Mesendoderm (in vitro differentiated cells): ENCODE measurements around the gene SPAG8.

Experiments
- DNase-seq: peaks from one replicate; pipeline ENCODE4 v3.0.0; 2013
- H2AK5ac ChIP-seq: 2 replicates; pipeline ENCODE4 v1.6.1; 2013; ENCODE audit warnings: low read length, inconsistent platforms
- H2BK120ac ChIP-seq: 2 replicates; pipeline ENCODE4 v1.6.1; 2013; ENCODE audit warnings: low read depth, mild to moderate bottlenecking, low read length, moderate library complexity, mixed read lengths
- H2BK15ac ChIP-seq: replicated peaks from 2 replicates; pipeline ENCODE4 v1.6.1; 2013; ENCODE audit warnings: low read depth, mild to moderate bottlenecking, moderate library complexity
- H2BK5ac ChIP-seq: 2 replicates; pipeline ENCODE4 v1.6.1; 2013; ENCODE audit warnings: low read length, inconsistent platforms
- H3K18ac ChIP-seq: 2 replicates; pipeline ENCODE4 v1.6.1; 2013; ENCODE audit warnings: mild to moderate bottlenecking, low read length, mixed read lengths
- H3K23ac ChIP-seq: one replicate; pipeline ENCODE4 v1.6.1; 2013; ENCODE audit warnings: low read length
- H3K27ac ChIP-seq: 2 replicates; pipeline ENCODE4 v1.5.1; 2013; ENCODE audit warnings: low read depth, mild to moderate bottlenecking, inconsistent platforms, low read length, moderate library complexity
- H3K27me3 ChIP-seq: 2 replicates; pipeline ENCODE4 v1.6.1; 2013; ENCODE audit warnings: low read length, control low read depth, mild to moderate bottlenecking, inconsistent platforms; ENCODE audit not compliant: insufficient read depth, poor library complexity
- H3K36me3 ChIP-seq: 2 replicates; pipeline ENCODE4 v1.6.1; 2013; ENCODE audit warnings: low read length, inconsistent platforms; ENCODE audit not compliant: control insufficient read depth, insufficient read depth
- H3K4ac ChIP-seq: one replicate; pipeline ENCODE4 v1.6.1; 2013; ENCODE audit warnings: low read depth, mild to moderate bottlenecking, low read length, moderate library complexity
- H3K4me1 ChIP-seq: 2 replicates; pipeline ENCODE4 v1.6.1; 2013; ENCODE audit warnings: low read depth, low read length, inconsistent platforms; ENCODE audit not compliant: control insufficient read depth
- H3K4me2 ChIP-seq: 2 replicates; pipeline ENCODE4 v1.6.1; 2013; ENCODE audit warnings: low read length
- H3K4me3 ChIP-seq: 2 replicates; pipeline ENCODE4 v1.5.1; 2013; ENCODE audit warnings: mild to moderate bottlenecking, low read length
- H3K56ac ChIP-seq: one replicate; pipeline ENCODE4 v1.6.1; 2013; ENCODE audit warnings: low read length
- H3K79me1 ChIP-seq: 2 replicates; pipeline ENCODE4 v1.6.1; 2013; ENCODE audit warnings: low read length, inconsistent platforms
- H3K79me2 ChIP-seq: 2 replicates; pipeline ENCODE4 v1.6.1; 2013; ENCODE audit warnings: mild to moderate bottlenecking, low read length; ENCODE audit not compliant: control insufficient read depth, insufficient read depth
- H3K9ac ChIP-seq: 2 replicates; pipeline ENCODE4 v1.6.1; 2013; ENCODE audit warnings: low read length, inconsistent platforms
- H4K5ac ChIP-seq: one replicate; pipeline ENCODE4 v1.6.1; 2013; ENCODE audit warnings: low read length
- H4K8ac ChIP-seq: one replicate; pipeline ENCODE4 v1.6.1; 2013; ENCODE audit warnings: low read depth, mild to moderate bottlenecking, control low read depth, low read length, moderate library complexity
- WGBS: extraction: QIAGEN DNeasy Blood & Tissue Kit; methylation state at CpG from one replicate; pipeline ENCODE4 v1.1.7; 2013; ENCODE audit warnings: low lambda C conversion rate, missing lambda C conversion rate; ENCODE audit not compliant: insufficient coverage; ENCODE audit errors: extremely low coverage; 5-methylcytosine and 5-hydroxymethylcytosine counted together

The SPAG8 gene

GRCh38 chr9:35847792-35848572, 35.9 kb upstream of the SPAG8 start:
- no peak overlapping the region for H2BK120ac ChIP-seq
- no peak overlapping the region for H3K4me3 ChIP-seq
- no peak overlapping the region for H3K4me2 ChIP-seq
- H3K79me2 ChIP-seq = no peaks in the 10 kb centered on the region
- no peak for DNase-seq
- no peak overlapping the region for H3K27ac ChIP-seq
- H2BK5ac ChIP-seq = no peak overlapping the region
- WGBS = no CpG with 5 or more reads among the region's 4 CpGs
- no peak overlapping the region for H2AK5ac ChIP-seq
- H3K9ac ChIP-seq = no peak overlapping the region
- H3K18ac ChIP-seq = no peak overlapping the region
- no peak overlapping the region for H4K5ac ChIP-seq
- H3K36me3 ChIP-seq = no peaks in the 10 kb centered on the region
- no peak overlapping the region for H4K8ac ChIP-seq
- no peak overlapping the region for H3K56ac ChIP-seq
- peaks cover 4% of the 10 kb centered on the region for H3K4me1 ChIP-seq
- H3K79me1 ChIP-seq = no peaks in the 10 kb centered on the region
- H3K23ac ChIP-seq = no peak overlapping the region
- H2BK15ac ChIP-seq = no peak overlapping the region
- H3K4ac ChIP-seq = no peak overlapping the region
- H3K27me3 ChIP-seq = no peaks in the 10 kb centered on the region

GRCh38 chr9:35845824-35846771, 34.0 kb upstream of the SPAG8 start:
- H4K8ac ChIP-seq = no peak overlapping the region
- peak overlapping the region; percentile 53 for H3K4me3 ChIP-seq
- no peak overlapping the region for H3K27ac ChIP-seq
- H3K79me1 ChIP-seq = no peaks in the 10 kb centered on the region
- H3K23ac ChIP-seq = no peak overlapping the region
- no peak overlapping the region for H2BK120ac ChIP-seq
- peak overlapping the region; percentile 86 for H3K56ac ChIP-seq
- no peaks in the 10 kb centered on the region for H3K79me2 ChIP-seq
- no peaks in the 10 kb centered on the region for H3K27me3 ChIP-seq
- peak; percentile 59 for DNase-seq
- no peak overlapping the region for H3K18ac ChIP-seq
- no peak overlapping the region for H2BK15ac ChIP-seq
- H3K4me2 ChIP-seq = peak overlapping the region; percentile 94
- no peak overlapping the region for H2BK5ac ChIP-seq
- no peak overlapping the region for H4K5ac ChIP-seq
- no peak overlapping the region for H2AK5ac ChIP-seq
- peaks cover 4% of the 10 kb centered on the region for H3K4me1 ChIP-seq
- H3K36me3 ChIP-seq = no peaks in the 10 kb centered on the region
- peak overlapping the region; percentile 61 for H3K9ac ChIP-seq
- H3K4ac ChIP-seq = no peak overlapping the region
- WGBS = no CpG with 5 or more reads among the region's 53 CpGs

GRCh38 chr9:35844628-35845270, 32.7 kb upstream of the SPAG8 start:
- Histone ChIP-seq H3K23ac (no peak overlapping the region), H3K18ac (no peak overlapping the region), H3K4ac (no peak overlapping the region), H4K5ac (no peak overlapping the region), H3K9ac (no peak overlapping the region), H2BK5ac (no peak overlapping the region), H2BK15ac (no peak overlapping the region), H3K4me1 (peaks cover 4% of the 10 kb centered on the region), H3K56ac (no peak overlapping the region), H3K4me3 (no peak overlapping the region), H3K27ac (no peak overlapping the region), H4K8ac (no peak overlapping the region), H3K4me2 (no peak overlapping the region), H3K79me1 (no peaks in the 10 kb centered on the region), H3K79me2 (no peaks in the 10 kb centered on the region), H2AK5ac (no peak overlapping the region), H2BK120ac (no peak overlapping the region), H3K36me3 (no peaks in the 10 kb centered on the region), H3K27me3 (no peaks in the 10 kb centered on the region)
- DNase-seq = peak; percentile 14
- no CpG with 5 or more reads among the region's 7 CpGs for WGBS

- Histone ChIP-seq H2AK5ac (no peak overlapping the region), H3K4ac (no peak overlapping the region), H3K79me1 (no peaks in the 10 kb centered on the region), H3K9ac (no peak overlapping the region), H3K4me2 (no peak overlapping the region), H3K36me3 (no peaks in the 10 kb centered on the region), H3K4me1 (peaks cover 4% of the 10 kb centered on the region), H4K8ac (no peak overlapping the region), H2BK5ac (no peak overlapping the region), H3K79me2 (no peaks in the 10 kb centered on the region), H4K5ac (no peak overlapping the region), H3K27ac (no peak overlapping the region), H3K56ac (no peak overlapping the region), H3K18ac (no peak overlapping the region), H3K23ac (no peak overlapping the region), H3K27me3 (no peaks in the 10 kb centered on the region), H3K4me3 (no peak overlapping the region), H2BK120ac (no peak overlapping the region), H2BK15ac (no peak overlapping the region)
- WGBS = no CpG with 5 or more reads among the region's 3 CpGs
- DNase-seq = no peak
Observed at GRCh38 chr9:35842795-35843194, 30.7 kb upstream of the SPAG8 start.

GRCh38 chr9:35842020-35842745, 30.1 kb upstream of the SPAG8 start:
- DNase-seq = no peak
- Histone ChIP-seq H4K8ac (no peak overlapping the region), H3K18ac (no peak overlapping the region), H3K4ac (no peak overlapping the region), H2AK5ac (no peak overlapping the region), H3K79me1 (no peaks in the 10 kb centered on the region), H4K5ac (no peak overlapping the region), H3K56ac (no peak overlapping the region), H3K4me3 (no peak overlapping the region), H3K9ac (no peak overlapping the region), H3K4me2 (no peak overlapping the region), H2BK15ac (no peak overlapping the region), H3K36me3 (no peaks in the 10 kb centered on the region), H2BK120ac (no peak overlapping the region), H3K27ac (no peak overlapping the region), H3K4me1 (peaks cover 4% of the 10 kb centered on the region), H3K23ac (no peak overlapping the region), H2BK5ac (no peak overlapping the region), H3K79me2 (no peaks in the 10 kb centered on the region), H3K27me3 (no peaks in the 10 kb centered on the region)
- WGBS = no CpG with 5 or more reads among the region's 17 CpGs
